Measurements from ENCODE around the gene TRAM2. TPM values are rescaled to one million over a fixed set of nuclear protein-coding genes. Genes with fewer than 3 reads are reported as not detected.

TRAM2 gene
- total and polyA plus RNA-seq, 2 donors (not counting 3 experiments of a cell fraction or from before 2014, with no cell fraction given), result 85.7 to 98.6 TPM

GRCh38 chr6:52514514-52514913 lies 62.3 kb downstream of the TRAM2 start:
- Histone ChIP-seq H3K9me1 (replicated peaks; ENCODE audit: control insufficient read depth, extremely low read depth, insufficient read depth, low read length) (no peaks in the 10 kb centered on the region), H3K4me3 (replicated peaks in 1 of 3; ENCODE audit: insufficient read depth in 1 of 3, low read depth in 1 of 3, low read length in 3 of 3) (no peak overlapping the region), H2AFZ (ENCODE audit: low read depth, low read length) (no peak overlapping the region), H3K36me3 (ENCODE audit: control insufficient read depth in 2 of 2, extremely low read depth in 1 of 2, insufficient read depth in 2 of 2, low read length in 2 of 2) (peaks cover 13 to 17% of the 10 kb centered on the region in 2 experiments), H3K9ac (replicated peaks; ENCODE audit: extremely low read depth, insufficient read depth, low read length) (no peak overlapping the region), H3K79me2 (ENCODE audit: control insufficient read depth, insufficient read depth, low read length) (peaks cover 27% of the 10 kb centered on the region), H4K20me1 (replicated peaks; ENCODE audit: control insufficient read depth, extremely low read depth, insufficient read depth, low read length) (no peaks in the 10 kb centered on the region), H3K27me3 (ENCODE audit: control insufficient read depth in 2 of 2, insufficient read depth in 2 of 2, low read length in 2 of 2) (no peaks in the 10 kb centered on the region), H3K9me3 (replicated peaks; ENCODE audit: control insufficient read depth, insufficient read depth, low read length) (no peaks in the 10 kb centered on the region), H3K4me1 (ENCODE audit: control insufficient read depth, extremely low read depth, insufficient read depth, low read length) (peaks cover 77% of the 10 kb centered on the region), H3K27ac (ENCODE audit: insufficient read depth, low read depth, low read length) (no peak overlapping the region), H3K4me2 (ENCODE audit: insufficient read depth, low read length) (no peak overlapping the region)
- BruUV-seq (replicated peaks), result no TSS peak
- dilution Hi-C loops (cut with MboI; ENCODE audit: extremely low pct_ligation_motif_present, low sequenced_read_pairs), result no loop called here
- TF ChIP-seq CTCF (IDR thresholded peaks at IDR 0.05; ENCODE audit: extremely low read depth in 1 of 2, insufficient read depth in 1 of 2, low read depth in 1 of 2, low read length in 2 of 2) (no peak), GATA2 (IDR thresholded peaks at IDR 0.05; ENCODE audit: insufficient read depth, insufficient read length, low read depth, low read length) (no peak), JUN (IDR thresholded peaks at IDR 0.05; ENCODE audit: borderline replicate concordance, insufficient read depth, insufficient read length, low read depth) (no peak), FOS (IDR thresholded peaks at IDR 0.05; ENCODE audit: borderline replicate concordance, insufficient read depth, low read length) (no peak), MAX (IDR thresholded peaks at IDR 0.05; ENCODE audit: insufficient read depth, insufficient read length) (no peak), POLR2A (IDR thresholded peaks at IDR 0.05; ENCODE audit: low read depth, low read length) (no peak), EZH2 (IDR thresholded peaks at IDR 0.05; ENCODE audit: borderline replicate concordance, low read depth, low read length, severe bottlenecking) (no peak), POLR2AphosphoS5 (IDR thresholded peaks at IDR 0.05; ENCODE audit: insufficient read depth, low read depth, low read length) (no peak), MYC (IDR thresholded peaks at IDR 0.05; ENCODE audit: low read depth, low read length) (no peak)
- POLR2A ChIA-PET, result no interaction called here
- DNase-seq (ENCODE audit: low read depth, low spot score), result no peak
- intact Hi-C loops (cut with micrococcal nuclease), result loop anchor here (10.0 kb wide), 1 partner anchor 480 kb away; the partner anchor contains the start of gene GSTA4
- no peak for FAIRE-seq
- CTCF ChIA-PET, result interaction anchor here (1.1 to 2.0 kb wide), 3 partner anchors 26 to 99 kb away, joined by 3 to 6 read pairs (median 5); no protein-coding TSS in a partner anchor

Measured in endothelial cell of umbilical vein (primary cell).